Hindlimb muscle (tissue), 1 donor: ENCODE measurements around the gene YPEL4. TPM values are rescaled to one million over a fixed set of nuclear protein-coding genes. Genes with fewer than 3 reads are reported as not detected.

Experiments used
- polyA plus RNA-seq: library from polyadenylated mRNA; unstranded; fragments of 120-200 nt; gene quantifications from one replicate; pipeline ENCODE4 v1.2.1, GENCODE V29; 2013; ENCODE audit not compliant: insufficient read length

YPEL4 gene
- polyA plus RNA-seq, 1 donor = 1.9 TPM

Other genes starting within 250 kb of the YPEL4 start
- gene SLC43A3, start 222.8 kb downstream of the YPEL4 start, polyA plus RNA-seq = 24.7 TPM
- gene RTN4RL2, start 189.4 kb downstream of the YPEL4 start, polyA plus RNA-seq = 47.3 TPM
- 19.3 TPM for gene SLC43A1, start 134.2 kb downstream of the YPEL4 start, polyA plus RNA-seq
- 32.9 TPM for gene TIMM10, start 119.2 kb downstream of the YPEL4 start, polyA plus RNA-seq
- 148 TPM for gene SMTNL1, start 112.3 kb downstream of the YPEL4 start, polyA plus RNA-seq
- gene UBE2L6, start 82.2 kb downstream of the YPEL4 start, polyA plus RNA-seq = 26.6 TPM
- 109 TPM for gene SERPING1, start 52.2 kb downstream of the YPEL4 start, polyA plus RNA-seq
- gene CLP1, start 7.8 kb upstream of the YPEL4 start, polyA plus RNA-seq = 8.7 TPM
- gene ZDHHC5, start 18.2 kb upstream of the YPEL4 start, polyA plus RNA-seq = 31.9 TPM
- 13.3 TPM for gene MED19, start 62.3 kb upstream of the YPEL4 start, polyA plus RNA-seq
- 54.4 TPM for gene TMX2, start 62.7 kb upstream of the YPEL4 start, polyA plus RNA-seq
- 75.3 TPM for gene SELENOH, start 91.6 kb upstream of the YPEL4 start, polyA plus RNA-seq
- 0.15 TPM for gene BTBD18, start 101.9 kb upstream of the YPEL4 start, polyA plus RNA-seq
- 136 TPM for gene CTNND1, start 111.9 kb upstream of the YPEL4 start, polyA plus RNA-seq